DMS53 treated with DMSO at 0.1 percent for 48 hours (cell line): ENCODE measurements around the gene NFATC1.

Experiments used
- DNase-seq: peaks from one replicate; lab custom pipeline; 2025; ENCODE audit not compliant: unreplicated experiment; lab: John Stamatoyannopoulos, UW

NFATC1 gene

DNA sequence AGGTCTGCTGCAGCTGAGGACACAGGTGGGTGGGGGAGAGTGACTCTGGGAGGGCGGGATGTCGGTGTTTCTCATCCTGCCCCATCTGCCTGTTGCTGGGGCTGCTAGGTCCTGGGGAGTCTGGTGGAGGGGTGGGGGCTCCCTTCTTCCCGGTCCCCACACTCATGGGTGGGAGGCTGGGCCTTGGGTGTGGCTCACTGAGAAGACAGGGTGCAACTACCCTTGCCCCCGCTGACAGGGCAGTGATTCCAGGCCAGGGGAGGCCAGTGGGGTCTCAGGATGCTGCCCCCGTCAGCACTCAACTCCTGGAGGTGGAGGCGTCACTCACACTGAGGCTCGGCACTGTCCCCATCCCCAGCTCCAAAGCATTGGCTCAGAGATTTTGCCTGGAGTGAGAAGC, 7.7 kb upstream of the NFATC1 start:
- DNase-seq, result no peak

- DNase-seq, result no peak
Observed at GRCh38 chr18:79389689-79390088, 6.0 kb upstream of the NFATC1 start.

- DNase-seq, result no peak
Observed at GRCh38 chr18:79392226-79392625, 3.5 kb upstream of the NFATC1 start.

GRCh38 chr18:79393181-79393634, 2.5 kb upstream of the NFATC1 start:
- DNase-seq, result no peak

- no peak for DNase-seq
Observed at GRCh38 chr18:79393635-79394533, 1.8 kb upstream of the NFATC1 start.

- no peak for DNase-seq
Observed at GRCh38 chr18:79394534-79395307, 1.0 kb upstream of the NFATC1 start.

DNA sequence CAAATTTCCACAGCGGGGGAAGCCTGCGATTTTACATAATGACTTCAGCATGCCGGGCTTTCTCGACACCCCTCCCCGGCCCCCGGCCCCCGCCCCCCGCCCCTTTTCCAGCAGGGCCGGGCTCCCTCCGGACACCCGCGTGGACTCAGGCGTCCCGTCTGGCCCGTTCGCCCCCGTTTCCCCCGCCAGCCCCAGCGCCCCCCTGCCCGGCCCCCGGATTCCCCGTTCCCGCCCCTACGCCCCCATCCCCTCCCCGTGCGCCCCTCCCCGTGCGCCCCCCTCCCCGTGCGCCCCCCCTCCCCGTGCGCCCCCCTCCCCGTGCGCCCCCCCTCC, 456 bp upstream of the NFATC1 start:
- DNase-seq, result no peak

DNA sequence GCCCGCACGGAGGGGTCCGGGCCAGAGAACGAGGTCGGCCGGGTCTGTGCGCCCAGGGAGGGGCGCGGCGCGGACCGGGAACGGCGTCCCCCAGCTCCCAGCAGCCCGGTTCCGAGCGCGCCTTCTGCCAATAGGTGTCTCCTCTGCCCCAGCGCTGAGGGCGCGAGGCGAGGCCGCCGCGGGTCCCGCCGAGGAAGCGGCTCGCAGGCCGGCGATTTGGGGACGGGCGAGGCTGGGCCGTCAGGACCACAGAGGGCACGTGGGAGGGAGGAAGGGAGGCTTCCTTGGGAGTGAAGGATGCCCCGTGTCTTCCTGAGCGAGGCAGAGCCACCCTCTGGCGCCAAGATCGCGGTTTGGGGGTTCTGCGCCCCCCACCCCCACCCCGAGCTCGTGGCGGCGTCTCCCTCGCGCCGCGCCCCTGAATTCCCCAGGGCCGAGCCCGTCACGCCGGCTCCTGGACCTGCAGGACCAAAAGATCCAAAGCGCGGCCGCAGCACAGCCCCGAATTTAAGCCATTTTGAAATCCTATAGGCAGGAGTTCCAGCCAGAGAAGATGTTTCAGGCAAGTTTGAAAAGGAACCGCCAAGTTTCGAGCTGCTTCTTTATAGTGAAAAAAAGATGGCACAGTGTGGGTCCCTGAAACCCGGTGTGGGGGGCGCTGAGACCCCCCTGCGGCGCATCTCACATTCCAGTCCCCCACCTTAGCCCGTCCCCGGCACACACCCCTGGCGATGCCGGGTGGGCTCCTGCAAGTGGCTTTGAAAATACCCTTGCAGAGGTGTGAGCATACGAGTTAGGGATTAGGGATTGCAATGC, 909 bp downstream of the NFATC1 start:
- DNase-seq, result no peak

DNA sequence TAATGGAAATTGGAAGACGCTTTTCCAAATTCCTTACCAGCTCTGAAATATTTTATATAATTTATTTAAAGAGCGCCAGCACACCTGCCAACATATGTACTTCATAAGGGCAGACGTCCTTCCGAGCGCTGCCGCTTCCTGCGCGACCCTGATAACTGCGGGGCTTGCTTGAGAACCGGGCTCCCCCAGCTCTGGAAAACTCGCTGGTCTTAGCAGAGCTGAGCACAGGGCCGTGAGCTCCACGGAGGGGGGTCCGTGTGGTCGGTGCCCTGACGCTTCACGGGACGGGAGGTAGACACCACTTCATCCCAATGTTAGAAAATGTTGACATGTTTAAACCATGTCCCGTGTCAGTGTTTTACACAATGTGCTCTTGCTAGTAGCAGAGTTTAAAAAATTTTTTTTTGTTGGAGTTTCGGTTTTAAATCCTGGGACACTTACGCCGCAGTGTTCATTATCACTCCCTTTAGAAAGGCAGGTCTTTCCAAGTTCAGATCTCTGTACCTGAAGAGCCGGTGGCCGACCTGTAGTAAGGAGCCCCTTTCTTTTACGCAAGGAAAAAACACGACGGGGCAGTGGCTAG, 1.6 kb downstream of the NFATC1 start:
- DNase-seq, result no peak

GRCh38 chr18:79397830-79398761, 2.4 kb downstream of the NFATC1 start:
- DNase-seq, result no peak

GRCh38 chr18:79399275-79400081, 3.7 kb downstream of the NFATC1 start:
- DNase-seq, result no peak

DNA sequence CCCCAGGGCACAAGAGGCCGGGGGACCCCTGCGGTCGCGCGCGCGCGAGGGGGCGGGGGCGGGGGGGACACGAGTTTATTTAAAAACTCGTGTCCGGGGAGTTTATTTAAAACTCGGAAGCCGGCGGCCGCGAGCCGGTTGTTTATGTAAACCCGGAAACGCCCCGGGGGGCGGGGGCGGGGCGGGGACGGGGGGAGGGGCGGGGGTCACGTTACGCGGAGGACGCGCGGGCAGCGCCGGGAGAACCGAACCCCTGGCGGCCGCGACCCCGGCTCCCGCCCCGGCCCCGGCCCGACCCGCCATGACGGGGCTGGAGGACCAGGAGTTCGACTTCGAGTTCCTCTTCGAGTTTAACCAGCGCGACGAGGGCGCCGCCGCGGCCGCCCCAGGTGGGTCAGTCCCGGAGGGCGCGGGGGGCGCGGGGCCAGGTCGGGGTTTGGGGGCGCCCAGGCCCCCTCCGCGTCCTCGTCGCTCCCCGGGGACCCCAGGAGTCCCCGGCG, 4.4 kb downstream of the NFATC1 start:
- DNase-seq, result no peak

DNA sequence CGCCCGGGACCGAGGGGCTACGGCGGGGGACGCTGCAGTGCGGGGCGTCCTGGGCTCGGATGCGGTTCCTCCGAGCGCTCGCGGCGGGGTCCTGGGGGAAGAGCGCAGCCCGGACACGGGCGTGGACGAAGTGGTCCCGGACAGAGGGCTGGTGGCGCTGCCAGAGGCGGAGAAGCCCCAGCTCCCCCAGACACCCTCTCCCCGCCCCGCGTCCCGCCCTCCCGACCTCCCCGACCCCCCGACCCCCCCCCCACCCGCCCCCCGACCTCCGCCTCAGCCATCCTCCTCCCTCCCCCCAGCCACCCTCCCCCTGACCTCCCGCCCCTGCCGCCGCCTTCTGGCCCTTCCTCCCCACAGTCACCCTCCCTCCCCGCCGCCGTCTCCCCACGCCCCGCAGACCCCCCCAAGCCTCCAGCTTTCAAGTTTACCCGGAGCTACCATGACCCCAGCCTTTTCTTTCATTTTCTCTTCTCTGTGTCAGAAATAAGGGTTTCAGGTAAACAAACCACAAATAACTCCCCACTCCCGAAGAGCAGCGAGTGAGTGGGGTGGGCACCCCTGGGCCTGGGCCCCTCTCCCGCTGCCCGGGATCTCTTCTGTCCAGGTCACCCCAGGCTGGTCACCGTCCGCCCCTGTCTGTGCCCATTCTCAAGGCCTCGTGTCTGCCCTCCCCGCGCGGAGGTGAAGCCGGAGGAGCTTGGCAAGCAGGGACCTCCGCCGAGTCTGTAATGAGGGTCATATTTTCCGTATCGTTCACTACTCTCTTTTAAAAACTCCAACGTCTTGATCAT, 5.1 kb downstream of the NFATC1 start:
- no peak for DNase-seq

DNA sequence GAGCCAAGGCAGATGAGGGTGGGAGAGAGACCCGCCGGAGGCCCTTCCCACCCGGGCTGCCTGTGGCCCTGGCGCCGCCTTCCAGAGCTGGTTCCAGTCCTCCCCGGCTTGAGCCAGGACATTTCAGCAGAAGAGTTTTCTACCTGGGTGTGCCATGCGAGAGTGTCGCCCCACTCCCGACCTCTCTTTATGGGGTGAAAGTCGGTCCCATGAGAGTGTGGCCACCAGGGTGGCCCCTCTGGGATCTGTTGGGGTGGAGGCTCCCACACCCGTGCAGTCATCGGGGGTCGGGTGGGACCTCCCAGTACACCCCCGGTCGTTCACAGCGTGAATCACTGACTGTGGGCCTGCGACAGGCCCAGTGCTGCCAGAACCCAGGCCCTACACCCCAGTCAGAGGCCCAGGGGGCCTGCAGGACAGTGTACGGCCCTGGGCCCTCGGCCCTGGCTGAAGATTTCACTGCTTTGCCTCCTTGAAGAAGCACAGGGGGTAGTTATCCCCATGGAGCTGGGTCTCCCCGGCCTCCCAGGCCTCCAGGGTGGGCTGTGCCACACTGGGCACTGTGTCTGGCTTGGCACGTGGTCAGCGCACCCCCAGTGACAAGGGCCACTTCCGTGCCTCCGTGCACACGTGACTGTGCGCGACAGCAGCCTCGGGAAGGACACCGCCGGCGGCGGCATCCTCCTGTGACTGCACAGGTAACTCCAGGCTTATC, 5.9 kb downstream of the NFATC1 start:
- no peak for DNase-seq

GRCh38 chr18:79402209-79402576, 6.5 kb downstream of the NFATC1 start:
- no peak for DNase-seq

DNA sequence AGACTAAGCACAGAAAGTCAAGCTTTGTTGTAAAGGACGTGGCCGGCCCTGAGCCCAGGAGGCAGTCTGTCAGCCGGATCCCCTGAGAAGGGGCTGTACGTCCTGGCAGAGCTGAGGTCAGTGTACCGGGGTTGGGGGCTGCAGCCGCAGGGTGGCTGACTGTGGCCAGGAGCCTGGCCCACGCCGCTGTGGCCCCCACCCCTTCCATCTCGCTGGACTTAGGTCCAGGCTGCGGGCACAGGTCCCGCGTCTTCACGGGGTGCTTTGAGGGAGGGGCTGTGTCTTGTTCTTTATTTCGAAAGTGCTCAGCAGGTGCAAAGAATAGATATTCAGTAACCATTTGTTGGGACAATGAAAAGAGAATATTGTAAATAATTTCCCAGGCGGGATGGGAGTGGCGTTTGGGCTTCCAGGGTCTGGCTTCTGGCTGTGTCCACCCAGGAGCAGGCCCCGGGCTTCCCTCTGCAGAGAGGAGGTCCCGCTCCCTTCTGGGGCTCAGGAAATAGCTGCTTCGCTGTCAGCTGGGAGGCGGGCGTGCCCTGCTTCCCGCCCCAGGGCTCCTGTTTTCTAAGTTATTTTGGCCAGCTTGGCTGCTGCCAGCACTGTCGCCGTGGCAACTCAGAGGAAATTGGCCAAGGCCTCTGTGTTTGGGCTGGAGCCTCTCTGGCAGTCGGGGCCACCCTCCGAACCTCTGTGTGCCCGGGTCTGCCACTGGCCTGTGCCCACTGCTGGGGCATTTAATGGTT, 7.4 kb downstream of the NFATC1 start:
- DNase-seq, result no peak
